Astrocyte (in vitro differentiated cells and primary cell): ENCODE measurements around the gene ASB15.

Experiments used
- CTCF ChIP-seq: IDR thresholded peaks from 2 replicates; pipeline ENCODE4 v1.5.1; 2011; ENCODE audit warnings: low read depth, mild to moderate bottlenecking, inconsistent platforms, low read length, moderate library complexity; ENCODE audit not compliant: insufficient read depth
- EZH2 ChIP-seq: IDR thresholded peaks from 2 replicates; pipeline ENCODE4 v1.6.1; 2012; ENCODE audit warnings: mild to moderate bottlenecking, low read length, inconsistent platforms; ENCODE audit not compliant: insufficient read depth

GRCh38 chr7:123555484-123555883, 46.1 kb upstream of the ASB15 start:
- TF ChIP-seq EZH2 (no peak), CTCF (no peak)
